Measurements from ENCODE around the gene GRN. TPM values are rescaled to one million over a fixed set of nuclear protein-coding genes. Genes with fewer than 3 reads are reported as not detected.

The GRN gene
- total RNA-seq: 10 to 100 TPM; 21.0 to 48.3 (median 40.1) TPM
- total RNA-seq (2013): 18.6 TPM
- total RNA-seq: 4.4 to 291 (median 19.9) reads per million in 29 experiments

DNA sequence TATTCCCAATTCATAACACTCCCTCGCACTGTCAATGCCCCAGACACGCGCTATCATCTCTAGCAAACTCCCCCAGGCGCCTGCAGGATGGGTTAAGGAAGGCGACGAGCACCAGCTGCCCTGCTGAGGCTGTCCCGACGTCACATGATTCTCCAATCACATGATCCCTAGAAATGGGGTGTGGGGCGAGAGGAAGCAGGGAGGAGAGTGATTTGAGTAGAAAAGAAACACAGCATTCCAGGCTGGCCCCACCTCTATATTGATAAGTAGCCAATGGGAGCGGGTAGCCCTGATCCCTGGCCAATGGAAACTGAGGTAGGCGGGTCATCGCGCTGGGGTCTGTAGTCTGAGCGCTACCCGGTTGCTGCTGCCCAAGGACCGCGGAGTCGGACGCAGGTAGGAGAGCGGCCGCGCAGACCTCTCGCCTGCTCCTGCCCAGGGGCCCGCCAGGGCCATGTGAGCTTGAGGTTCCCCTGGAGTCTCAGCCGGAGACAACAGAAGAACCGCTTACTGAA lies at the start of gene GRN:
Gene GRN (plus strand): TSS at position 364 of the 515 bp plus-strand sequence. CDS start 3,863 bp downstream, outside the sequence.
- Mint-ChIP-seq H3K9me3 (no peaks in the 10 kb centered on the region), H3K4me3 (peak within 1 kb of the TSS; percentile 89 to 95 (median 91)), H3K27me3 (peaks cover 4 to 10% of the 10 kb centered on the region in 2 donors), H3K36me3 (no peaks in the 10 kb centered on the region), H3K4me1 (peaks cover 16 to 30% (median 24%) of the 10 kb centered on the region in 3 donors), H3K27ac (peak within 1 kb of the TSS; percentile 63 to 81)
- Histone ChIP-seq H3K4me3 (ENCODE audit: control insufficient read depth in 1 of 2, extremely low read depth in 1 of 2, low read length in 1 of 2) (peak within 1 kb of the TSS; percentile 72 to 98), H3K27me3 (replicated peaks in 1 of 2; ENCODE audit: control insufficient read depth in 2 of 2, extremely low read depth in 1 of 2, insufficient read depth in 2 of 2, low read length in 1 of 2) (peaks cover 0 to 8% of the 10 kb centered on the region in 2 experiments), H3K9me3 (no peaks in the 10 kb centered on the region), H3K4me1 (ENCODE audit: control insufficient read depth in 1 of 2, extremely low read depth in 1 of 2, insufficient read depth in 2 of 2, low read length in 2 of 2) (peaks cover 2 to 21% of the 10 kb centered on the region in 2 experiments), H3K27ac (ENCODE audit: low read length) (peak within 1 kb of the TSS; percentile 8), H3K36me3 (ENCODE audit: control insufficient read depth in 2 of 2, extremely low read depth in 1 of 2, insufficient read depth in 1 of 2, low read length in 1 of 2) (no peaks in the 10 kb centered on the region)
- WGBS (ENCODE audit: insufficient coverage): 5% methylated on average over 12 of the region's 26 CpGs
- ChIA-PET POLR2A (no interaction called here), CTCF (interaction anchor here (0.5 to 1.4 kb wide), 13 partner anchors 14 to 579 kb away, joined by 3 to 6 read pairs (median 3); partner anchors contain the start of genes FAM171A2 (in 1 of the 2) and TMUB2 (in 1 of the 2))
- ATAC-seq (replicated peaks in 1 of 4) (peak; percentile 98 to 99 (median 98)), DNase-seq (peak; percentile 60 to 89 (median 77))

DNA sequence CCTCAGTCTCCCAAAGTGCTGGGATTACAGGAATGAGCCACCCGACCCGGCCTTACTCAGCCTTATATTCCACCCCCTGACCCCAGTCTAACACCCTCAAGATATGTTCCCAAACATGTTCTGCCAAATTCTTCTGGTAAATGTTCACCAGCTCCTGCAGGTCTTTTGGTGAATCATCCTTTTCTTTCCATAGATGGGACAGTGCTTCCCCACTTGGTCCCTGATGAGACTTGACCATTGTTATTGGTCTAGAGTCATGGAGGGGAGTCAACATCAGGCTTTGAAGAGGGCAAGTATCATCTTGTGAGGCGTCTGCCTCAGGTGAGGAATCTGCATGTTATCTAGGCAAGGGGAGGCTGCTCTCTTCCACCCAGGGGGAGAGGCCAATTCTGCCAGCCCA lies 47.1 kb upstream of the GRN start:
- DNase-seq: no peak
- CTCF ChIA-PET: no interaction called here
- H3K9me3 Mint-ChIP-seq: no peaks in the 10 kb centered on the region
- no peak overlapping the region for H3K4me3 ChIP-seq (ENCODE audit: control insufficient read depth in 1 of 2, extremely low read depth in 1 of 2, low read length in 1 of 2)
- no peak overlapping the region for H3K4me3 Mint-ChIP-seq
- peaks cover 0 to 28% of the 10 kb centered on the region in 2 experiments for H3K27me3 ChIP-seq (replicated peaks in 1 of 2; ENCODE audit: control insufficient read depth in 2 of 2, extremely low read depth in 1 of 2, insufficient read depth in 2 of 2, low read length in 1 of 2)
- no peaks in the 10 kb centered on the region for H3K9me3 ChIP-seq
- POLR2A ChIA-PET: interaction anchor here in 1 of 2 donors (1.2 kb wide), 1 partner anchor 24 kb away, joined by 3 read pairs; no protein-coding TSS in a partner anchor
- H3K4me1 Mint-ChIP-seq: no peaks in the 10 kb centered on the region
- H3K27ac Mint-ChIP-seq: no peak overlapping the region
- no peaks in the 10 kb centered on the region for H3K36me3 Mint-ChIP-seq
- peaks cover 7 to 17% of the 10 kb centered on the region in 2 donors for H3K27me3 Mint-ChIP-seq
- ATAC-seq (replicated peaks in 1 of 4): no peak
- no CpG with 5 or more reads among the region's 3 CpGs for WGBS (ENCODE audit: insufficient coverage)
- H3K36me3 ChIP-seq (ENCODE audit: control insufficient read depth in 2 of 2, extremely low read depth in 1 of 2, insufficient read depth in 1 of 2, low read length in 1 of 2): no peaks in the 10 kb centered on the region
- no peak overlapping the region for H3K27ac ChIP-seq (ENCODE audit: low read length)
- H3K4me1 ChIP-seq (ENCODE audit: control insufficient read depth in 1 of 2, extremely low read depth in 1 of 2, insufficient read depth in 2 of 2, low read length in 2 of 2): no peaks in the 10 kb centered on the region

DNA sequence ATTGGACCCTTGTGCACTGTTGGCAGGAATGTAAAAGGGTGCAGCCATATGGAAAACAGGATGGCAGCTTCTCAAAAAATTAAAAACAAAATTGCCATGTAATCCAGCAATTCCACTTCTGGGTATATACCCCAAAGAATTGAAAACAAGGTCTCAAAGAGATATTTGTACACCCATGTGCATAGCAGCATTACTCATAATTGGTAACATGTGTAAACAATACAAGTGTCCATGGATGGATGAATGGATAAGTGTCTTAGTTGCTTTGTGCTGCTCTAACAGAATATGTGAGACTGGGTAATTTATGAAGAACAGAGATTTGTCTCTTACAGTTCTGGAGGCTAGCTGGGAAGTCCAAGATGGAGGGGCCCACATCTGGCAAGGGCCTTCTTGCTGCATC lies 40.5 kb upstream of the GRN start:
- ATAC-seq (replicated peaks in 1 of 4) (no peak), DNase-seq (no peak)
- peaks cover 10 to 18% (median 12%) of the 10 kb centered on the region in 3 donors for H3K4me1 Mint-ChIP-seq
- peaks cover 8 to 65% of the 10 kb centered on the region in 2 experiments for H3K27me3 ChIP-seq (replicated peaks in 1 of 2; ENCODE audit: control insufficient read depth in 2 of 2, extremely low read depth in 1 of 2, insufficient read depth in 2 of 2, low read length in 1 of 2)
- ChIA-PET POLR2A (no interaction called here), CTCF (interaction anchor here in 1 of 2 donors (0.7 kb wide), 1 partner anchor 189 kb away, joined by 5 read pairs; no protein-coding TSS in a partner anchor)
- no peak overlapping the region for H3K4me3 ChIP-seq (ENCODE audit: control insufficient read depth in 1 of 2, extremely low read depth in 1 of 2, low read length in 1 of 2)
- peaks cover 26 to 45% of the 10 kb centered on the region in 2 donors for H3K27me3 Mint-ChIP-seq
- no peaks in the 10 kb centered on the region for H3K36me3 ChIP-seq (ENCODE audit: control insufficient read depth in 2 of 2, extremely low read depth in 1 of 2, insufficient read depth in 1 of 2, low read length in 1 of 2)
- H3K9me3 ChIP-seq: no peaks in the 10 kb centered on the region
- H3K4me3 Mint-ChIP-seq: no peak overlapping the region
- no peaks in the 10 kb centered on the region for H3K36me3 Mint-ChIP-seq
- no peaks in the 10 kb centered on the region for H3K9me3 Mint-ChIP-seq
- H3K27ac Mint-ChIP-seq: no peak overlapping the region
- peaks cover 10 to 26% of the 10 kb centered on the region in 2 experiments for H3K4me1 ChIP-seq (ENCODE audit: control insufficient read depth in 1 of 2, extremely low read depth in 1 of 2, insufficient read depth in 2 of 2, low read length in 2 of 2)
- no peak overlapping the region for H3K27ac ChIP-seq (ENCODE audit: low read length)

DNA sequence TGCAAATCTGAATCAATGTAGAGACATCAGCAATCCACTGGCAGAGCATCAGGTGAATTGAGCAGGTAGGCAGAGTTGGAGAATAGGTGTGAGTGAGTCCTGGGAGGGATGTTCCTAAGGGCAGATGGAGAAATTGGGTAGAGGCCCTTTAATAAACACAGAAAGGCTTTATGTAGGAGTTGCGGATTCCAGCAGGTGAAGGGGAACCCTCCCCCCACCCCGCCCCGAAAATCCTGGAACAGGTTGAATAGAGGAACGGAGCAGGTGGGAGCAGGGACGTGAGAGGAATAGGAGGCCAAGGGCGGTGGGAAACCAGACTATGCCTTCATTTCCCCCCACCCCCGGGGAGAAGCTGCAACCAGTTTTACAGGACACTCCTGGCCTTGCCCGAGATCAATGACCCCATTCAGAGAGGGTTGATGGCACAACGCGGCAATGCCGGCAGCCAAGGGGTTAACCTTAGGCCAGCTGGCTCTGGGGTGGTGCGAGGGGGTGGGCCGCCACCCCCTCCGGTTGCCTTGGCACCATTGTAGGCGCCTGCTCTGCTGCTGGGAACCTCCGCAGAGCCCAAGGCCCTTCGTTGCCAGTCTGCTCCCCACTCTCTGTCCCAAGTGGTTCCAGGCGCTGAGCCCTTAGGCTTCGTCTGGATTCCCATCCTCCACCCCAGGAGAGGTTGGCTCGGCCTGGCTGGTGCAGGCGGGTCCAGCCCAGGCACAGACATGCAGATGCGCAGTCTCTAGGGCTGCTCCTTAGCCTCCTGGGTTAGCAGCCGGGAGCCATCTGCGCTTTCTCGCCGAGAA lies 37.5 kb upstream of the GRN start:
- Mint-ChIP-seq H3K9me3 (no peaks in the 10 kb centered on the region), H3K4me3 (peak overlapping the region; percentile 17 to 51 (median 42)), H3K36me3 (no peaks in the 10 kb centered on the region), H3K27ac (peak overlapping the region in 1 of 2 donors; percentile 5), H3K4me1 (peaks cover 14 to 24% (median 15%) of the 10 kb centered on the region in 3 donors), H3K27me3 (peaks cover 19 to 40% of the 10 kb centered on the region in 2 donors)
- Histone ChIP-seq H3K36me3 (ENCODE audit: control insufficient read depth in 2 of 2, extremely low read depth in 1 of 2, insufficient read depth in 1 of 2, low read length in 1 of 2) (no peaks in the 10 kb centered on the region), H3K4me1 (ENCODE audit: control insufficient read depth in 1 of 2, extremely low read depth in 1 of 2, insufficient read depth in 2 of 2, low read length in 2 of 2) (peaks cover 10 to 29% of the 10 kb centered on the region in 2 experiments), H3K27ac (ENCODE audit: low read length) (no peak overlapping the region), H3K4me3 (ENCODE audit: control insufficient read depth in 1 of 2, extremely low read depth in 1 of 2, low read length in 1 of 2) (peak overlapping the region in 1 of 2 donors; percentile 32), H3K9me3 (no peaks in the 10 kb centered on the region), H3K27me3 (replicated peaks in 1 of 2; ENCODE audit: control insufficient read depth in 2 of 2, extremely low read depth in 1 of 2, insufficient read depth in 2 of 2, low read length in 1 of 2) (peaks cover 8 to 63% of the 10 kb centered on the region in 2 experiments)
- POLR2A ChIA-PET: interaction anchor here in 1 of 2 donors (0.8 kb wide), 1 partner anchor 13 kb away, joined by 3 read pairs; no protein-coding TSS in a partner anchor
- CTCF ChIA-PET: interaction anchor here in 1 of 2 donors (0.5 to 1.2 kb wide), 3 partner anchors 14 to 87 kb away, joined by 3 to 7 read pairs (median 3); no protein-coding TSS in a partner anchor
- DNase-seq (peak in 1 of 35 experiments; percentile 11), ATAC-seq (replicated peaks in 1 of 4) (peak; percentile 11 to 33 (median 23))
- WGBS (ENCODE audit: insufficient coverage): 9% methylated on average over 14 of the region's 26 CpGs

DNA sequence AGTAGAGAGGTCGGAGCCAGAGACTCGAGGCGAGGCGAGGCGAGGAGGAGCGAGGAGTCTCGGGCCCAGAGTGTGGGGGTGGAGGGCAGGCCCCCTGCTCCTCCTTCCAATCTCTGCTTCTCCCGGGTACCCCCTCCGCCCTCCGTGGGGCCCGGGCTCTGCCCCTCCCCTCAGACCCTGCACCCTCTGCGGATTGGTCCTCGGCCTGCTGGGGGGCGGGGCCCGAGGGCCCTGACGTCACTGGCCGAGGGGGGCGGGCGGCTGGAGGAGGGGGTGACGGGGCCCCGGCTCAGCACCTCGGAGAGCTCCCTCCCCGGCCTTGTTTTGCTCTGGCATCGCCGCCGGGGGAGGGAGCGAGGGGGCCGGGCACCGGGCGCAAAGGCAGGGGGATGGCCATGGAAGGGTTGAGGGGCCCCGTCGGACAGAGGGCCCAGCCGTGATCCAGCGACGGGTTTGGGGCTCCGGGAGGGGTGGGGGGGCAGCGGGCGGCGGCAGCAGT lies 36.7 kb upstream of the GRN start, which contains the start of gene RUNDC3A:
Gene RUNDC3A (plus strand): TSS at position 282 of the 499 bp plus-strand sequence. CDS start 232 bp downstream, outside the sequence.
- Histone ChIP-seq H3K36me3 (ENCODE audit: control insufficient read depth in 2 of 2, extremely low read depth in 1 of 2, insufficient read depth in 1 of 2, low read length in 1 of 2) (no peaks in the 10 kb centered on the region), H3K4me1 (ENCODE audit: control insufficient read depth in 1 of 2, extremely low read depth in 1 of 2, insufficient read depth in 2 of 2, low read length in 2 of 2) (peaks cover 10 to 29% of the 10 kb centered on the region in 2 experiments), H3K27ac (ENCODE audit: low read length) (no peak within 1 kb of the TSS), H3K4me3 (ENCODE audit: control insufficient read depth in 1 of 2, extremely low read depth in 1 of 2, low read length in 1 of 2) (peak within 1 kb of the TSS; percentile 40 to 51), H3K27me3 (replicated peaks in 1 of 2; ENCODE audit: control insufficient read depth in 2 of 2, extremely low read depth in 1 of 2, insufficient read depth in 2 of 2, low read length in 1 of 2) (peaks cover 8 to 67% of the 10 kb centered on the region in 2 experiments), H3K9me3 (no peaks in the 10 kb centered on the region)
- H3K27me3 Mint-ChIP-seq: peaks cover 19 to 42% of the 10 kb centered on the region in 2 donors
- H3K4me1 Mint-ChIP-seq: peaks cover 14 to 24% (median 15%) of the 10 kb centered on the region in 3 donors
- no peak within 1 kb of the TSS for H3K27ac Mint-ChIP-seq
- WGBS (ENCODE audit: insufficient coverage): 5% methylated on average over 20 of the region's 39 CpGs
- no peaks in the 10 kb centered on the region for H3K9me3 Mint-ChIP-seq
- DNase-seq (peak; percentile 65 to 91 (median 82)), ATAC-seq (replicated peaks in 1 of 4) (peak; percentile 91 to 93 (median 92))
- no peaks in the 10 kb centered on the region for H3K36me3 Mint-ChIP-seq
- H3K4me3 Mint-ChIP-seq: peak within 1 kb of the TSS; percentile 42 to 57 (median 51)
- CTCF ChIA-PET: interaction anchor here (0.5 to 1.2 kb wide), 4 partner anchors 15 to 88 kb away, joined by 3 to 11 read pairs (median 5); no protein-coding TSS in a partner anchor
- POLR2A ChIA-PET: interaction anchor here in 1 of 2 donors (0.8 kb wide), 1 partner anchor 12 kb away, joined by 3 read pairs; no protein-coding TSS in a partner anchor
